NCI-H774 (cell line): Measurements from ENCODE around the gene CYP1A2.
A peak's percentile ranks its signal among the peaks of the same experiment; 100 is the strongest.
"Not testable (repeated sequence)": the region's sequence is repeated elsewhere in the genome, so short reads cannot be mapped to it uniquely, and the experiment has no call there.

Source experiments
- DNase-seq: peaks from one replicate; lab custom pipeline; 2025; lab: John Stamatoyannopoulos, UW

CYP1A2 gene

GRCh38 chr15:74738239-74738638 is 10.4 kb upstream of the CYP1A2 start:
- not testable (repeated sequence) for DNase-seq

GRCh38 chr15:74742422-74742821 is 6.2 kb upstream of the CYP1A2 start:
- DNase-seq = no peak

DNA sequence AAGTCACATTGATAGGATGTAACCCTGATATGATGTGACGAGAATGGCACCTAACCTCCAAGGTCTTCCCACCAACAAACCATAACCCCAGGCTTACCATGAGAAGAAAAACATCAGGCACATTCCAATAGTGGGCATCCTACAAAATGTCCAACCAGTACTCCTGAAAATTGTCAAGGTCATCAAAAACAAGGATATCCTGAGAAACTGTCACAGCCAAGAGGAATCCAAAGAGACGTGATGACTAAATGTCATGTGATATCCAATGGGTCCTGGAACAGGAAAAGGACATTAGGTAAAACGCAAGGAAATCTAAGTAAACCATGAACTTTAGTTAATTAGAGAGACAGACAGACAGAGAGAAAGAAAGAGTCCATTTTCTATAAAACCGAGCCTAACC is 2.3 kb upstream of the CYP1A2 start:
- no peak for DNase-seq

GRCh38 chr15:74749832-74750231 is 1.2 kb downstream of the CYP1A2 start:
- DNase-seq = no peak

- DNase-seq = no peak
Measured at GRCh38 chr15:74750751-74751150, 2.1 kb downstream of the CYP1A2 start.

DNA sequence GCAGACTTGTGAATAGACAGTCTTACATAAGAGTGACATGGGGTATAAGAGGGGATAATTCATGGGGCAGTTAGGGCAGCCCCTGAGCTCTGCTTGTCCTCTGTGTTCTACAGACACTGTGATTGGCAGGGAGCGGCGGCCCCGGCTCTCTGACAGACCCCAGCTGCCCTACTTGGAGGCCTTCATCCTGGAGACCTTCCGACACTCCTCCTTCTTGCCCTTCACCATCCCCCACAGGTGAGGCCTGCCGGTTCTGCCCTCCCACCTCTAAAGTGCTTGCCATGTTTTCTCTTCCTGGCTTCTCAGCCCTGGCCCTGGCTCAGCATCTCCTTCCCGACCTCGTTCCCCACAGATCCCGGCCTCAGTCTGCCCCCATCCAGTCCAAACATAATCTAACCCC is 3.4 kb downstream of the CYP1A2 start:
- no peak for DNase-seq

DNA sequence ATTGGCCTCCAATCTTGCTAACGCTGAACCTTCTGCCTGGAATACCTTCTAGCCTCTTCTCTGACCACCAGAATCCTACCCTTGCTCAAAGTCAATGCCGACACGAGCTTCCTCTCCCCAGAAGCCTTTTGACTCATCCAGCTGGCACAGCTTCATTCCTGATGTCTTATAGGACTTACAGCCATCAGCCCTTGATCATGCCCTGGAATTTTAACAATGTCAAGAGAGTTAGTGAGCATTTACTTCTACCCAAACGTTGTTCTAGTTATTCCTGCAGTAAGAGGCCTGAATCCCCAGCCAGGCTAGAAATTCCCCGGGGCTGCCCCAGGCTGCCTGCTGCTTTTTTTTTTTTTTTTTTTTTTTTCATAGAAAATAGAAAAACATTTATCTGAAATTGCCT is 3.9 kb downstream of the CYP1A2 start:
- DNase-seq = no peak

- no peak for DNase-seq
Measured at GRCh38 chr15:74754593-74755215, 6.1 kb downstream of the CYP1A2 start.

DNA sequence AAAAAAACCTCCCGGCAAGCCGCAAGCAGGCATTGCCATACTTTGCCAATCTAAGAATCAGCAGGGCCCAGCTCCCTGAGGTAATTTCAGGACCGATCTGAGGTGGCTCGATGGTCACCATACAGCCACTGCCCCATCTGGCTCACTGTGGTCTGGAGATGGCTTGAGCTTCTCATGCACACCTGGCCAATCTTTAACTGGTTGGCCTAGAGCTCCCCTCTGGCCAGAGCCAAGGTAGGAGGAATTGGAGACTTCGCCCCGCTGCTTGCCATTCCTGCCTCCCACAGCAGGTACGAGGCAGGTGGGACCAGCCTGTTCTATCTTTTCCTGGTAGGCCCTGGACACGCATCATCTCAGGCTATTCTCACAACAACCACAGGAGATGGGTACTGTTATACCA is 10.1 kb downstream of the CYP1A2 start:
- DNase-seq = no peak

- DNase-seq = no peak
Measured at GRCh38 chr15:74762791-74763150, 14.1 kb downstream of the CYP1A2 start.

DNA sequence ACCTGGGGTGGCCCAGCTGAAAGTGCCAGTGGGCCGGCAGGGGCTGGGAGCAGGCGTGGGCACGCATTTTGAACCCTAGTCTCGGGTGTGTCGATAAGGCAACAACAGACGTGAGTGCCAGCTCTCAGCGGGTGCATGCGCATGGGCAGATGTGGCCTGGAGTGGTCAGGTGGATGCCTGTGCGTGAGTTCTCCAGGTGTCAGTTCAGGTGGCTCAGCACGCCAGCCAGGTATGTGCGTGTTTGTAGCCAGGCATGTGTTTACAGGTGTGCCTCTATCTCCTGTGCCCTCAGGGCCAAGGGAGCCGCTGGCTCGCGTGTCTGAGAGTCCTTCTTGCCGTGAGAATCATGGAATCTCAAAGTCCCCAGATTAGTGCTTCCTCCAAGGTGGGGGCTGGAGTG is 14.8 kb downstream of the CYP1A2 start:
- peak; percentile 46 for DNase-seq

GRCh38 chr15:74767167-74768098 is 18.8 kb downstream of the CYP1A2 start:
- DNase-seq = no peak

DNA sequence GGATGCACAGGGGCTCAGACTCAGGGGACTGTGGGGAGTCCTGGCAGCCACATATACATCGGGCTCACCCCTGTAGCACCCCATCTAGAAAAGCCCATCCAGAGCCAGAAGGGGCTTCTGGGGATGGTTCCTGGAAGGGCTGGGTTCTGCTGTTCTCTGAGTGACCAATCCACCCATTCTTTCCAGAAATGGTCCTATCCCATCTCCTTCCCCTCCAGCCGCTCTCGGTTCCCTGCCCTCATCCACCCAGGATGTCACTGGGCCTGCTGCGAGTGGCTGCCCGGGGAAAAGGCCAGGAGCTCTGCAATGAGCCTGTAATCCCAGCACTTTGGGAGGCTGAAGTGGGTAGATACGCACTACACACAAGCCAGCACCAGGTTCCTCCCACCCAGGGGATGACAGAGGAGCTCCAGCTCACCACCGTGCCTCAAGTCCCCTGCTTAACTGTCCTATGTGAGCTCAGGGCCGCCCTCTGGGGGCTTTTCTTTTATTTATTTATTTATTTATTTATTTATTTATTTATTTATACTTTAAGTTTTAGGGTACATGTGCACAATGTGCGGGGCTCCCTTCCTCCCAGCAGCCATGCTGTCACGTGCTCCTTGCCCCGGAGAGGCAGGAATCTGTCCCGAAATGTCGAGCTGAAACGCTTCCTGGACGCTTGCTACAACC is 19.6 kb downstream of the CYP1A2 start:
- DNase-seq = no peak

DNA sequence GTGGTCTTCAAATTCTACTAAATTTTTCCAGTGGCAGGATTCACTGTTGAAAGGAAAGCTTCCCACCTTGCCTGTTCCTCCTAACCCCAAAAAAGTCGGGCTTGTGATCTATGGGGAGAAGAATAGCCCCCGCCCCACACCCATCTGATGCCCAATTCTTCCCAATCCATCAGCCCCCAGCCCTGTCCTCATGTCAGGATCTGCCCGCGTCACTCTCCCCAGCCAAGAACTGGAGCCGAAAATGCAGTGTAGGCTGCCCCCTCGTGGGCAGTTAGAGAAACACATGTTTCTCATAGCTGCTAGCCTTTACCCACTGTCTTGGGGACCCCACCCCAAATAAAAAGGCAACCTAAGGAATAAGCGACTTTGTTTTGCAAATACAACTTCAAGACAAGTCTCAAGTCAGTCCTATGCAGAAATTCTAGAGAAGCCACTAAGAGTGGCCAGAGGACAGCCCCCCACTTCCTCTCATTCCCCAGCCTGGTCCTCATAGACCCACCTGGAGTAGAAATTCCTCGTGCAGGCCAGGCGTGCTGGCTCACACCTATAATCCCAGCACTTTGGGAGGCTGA is 20.2 kb downstream of the CYP1A2 start:
- peak; percentile 38 for DNase-seq

GRCh38 chr15:74769463-74770025 is 20.9 kb downstream of the CYP1A2 start:
- no peak for DNase-seq

DNA sequence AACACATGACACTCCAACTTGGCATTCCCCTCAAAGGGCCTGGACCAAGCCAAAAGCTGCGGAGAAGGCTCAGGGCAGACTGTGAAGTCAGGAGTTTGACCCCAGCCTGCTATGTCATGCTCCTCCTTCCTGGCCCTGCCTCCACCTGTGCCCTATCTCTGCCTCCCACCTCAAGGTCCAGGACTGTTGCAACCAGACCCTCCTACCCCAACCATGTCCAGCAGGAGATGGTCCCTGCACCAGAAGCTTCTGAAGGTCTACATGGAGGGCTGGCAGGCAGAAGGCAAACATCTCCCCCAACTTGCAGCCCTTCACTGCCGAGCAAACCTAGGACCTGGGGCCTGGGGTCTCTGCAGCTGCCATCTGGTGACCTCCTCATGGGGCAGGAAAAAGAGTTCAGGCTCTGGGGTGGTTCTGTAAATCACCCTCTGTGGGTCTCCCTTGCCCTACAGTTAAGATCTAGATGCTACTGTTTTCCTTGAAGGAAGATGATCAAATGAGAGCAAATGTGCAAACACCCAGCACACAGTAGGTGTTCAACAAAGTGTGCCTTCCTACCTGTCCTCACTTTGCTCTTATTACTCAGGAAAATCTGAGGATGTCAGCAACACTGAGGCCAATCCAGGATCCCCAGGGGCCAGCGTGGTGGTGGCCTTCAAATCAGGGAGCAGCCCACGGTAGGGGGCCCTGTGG is 21.7 kb downstream of the CYP1A2 start:
- no peak for DNase-seq

DNA sequence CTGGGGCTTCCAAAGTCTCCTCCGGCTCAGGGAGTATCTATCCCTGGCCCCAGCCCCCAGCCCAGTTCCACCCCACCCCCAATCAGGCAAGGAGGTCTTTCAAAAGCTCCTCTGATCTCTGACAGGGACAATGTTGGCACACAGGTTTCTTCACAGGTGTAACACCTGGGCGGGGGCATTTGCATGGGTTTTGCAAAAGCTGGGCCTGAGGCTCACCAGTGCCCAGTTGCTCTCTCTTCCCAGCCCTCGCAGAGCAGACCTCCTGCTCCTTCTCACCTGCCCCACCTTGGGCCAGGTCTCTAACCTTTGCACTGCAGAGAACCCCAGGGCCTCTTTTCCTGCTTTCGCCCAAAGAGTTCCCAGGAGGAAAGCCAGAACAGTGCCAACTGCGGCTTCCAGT is 24.7 kb downstream of the CYP1A2 start:
- DNase-seq = no peak

DNA sequence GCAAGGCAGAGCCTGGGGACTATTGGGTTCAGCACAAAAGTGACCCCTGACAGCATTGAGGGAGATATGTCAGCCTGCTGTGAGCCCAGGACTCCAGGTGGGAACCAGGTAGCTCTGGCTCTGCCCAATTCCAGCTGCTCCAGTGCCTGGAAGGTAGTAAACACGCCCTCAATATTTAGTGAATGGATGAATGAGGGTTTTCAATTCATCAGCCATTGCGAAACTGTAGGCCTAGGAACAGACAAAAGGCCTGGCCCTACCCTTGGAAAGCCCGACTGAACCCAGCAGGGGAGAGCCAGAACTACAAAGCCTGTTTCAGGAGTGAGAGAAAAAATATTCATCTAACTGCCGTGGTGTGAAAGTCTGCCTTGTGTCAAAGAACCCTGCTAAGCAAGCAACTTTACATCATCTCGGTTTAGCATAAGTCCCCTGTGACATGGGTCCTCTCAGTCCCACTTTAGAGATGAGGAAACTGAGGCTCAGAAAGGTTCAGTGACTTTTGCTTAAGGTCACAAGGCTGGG is 25.1 kb downstream of the CYP1A2 start:
- peak; percentile 4 for DNase-seq

DNA sequence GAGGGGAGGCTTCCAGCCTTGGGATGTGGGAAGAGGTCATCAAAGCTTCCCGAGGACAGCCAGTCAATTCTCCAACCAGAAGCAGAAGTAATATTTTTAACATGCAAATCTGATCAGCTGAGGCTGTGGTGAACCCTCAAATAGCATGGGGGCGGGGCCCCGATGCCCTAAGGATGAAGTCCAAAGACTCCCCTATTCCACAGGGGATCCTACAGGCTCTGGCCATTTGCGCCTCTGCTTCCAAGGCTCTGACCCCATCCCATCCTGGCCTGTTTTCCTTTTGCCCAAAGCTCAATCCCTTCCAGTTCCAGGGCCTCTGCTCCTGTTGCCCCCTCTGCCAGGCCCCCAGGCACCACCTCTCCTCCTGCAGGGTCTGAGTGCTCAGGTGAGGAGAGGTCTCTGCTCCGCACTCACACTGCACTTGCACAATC is 26.5 kb downstream of the CYP1A2 start:
- DNase-seq = no peak

GRCh38 chr15:74775894-74776293 is 27.2 kb downstream of the CYP1A2 start:
- DNase-seq = no peak
